Gastroesophageal sphincter (tissue), 3 donors: Measurements from ENCODE around the gene FXR1.

ENCODE experiments used
- CTCF ChIP-seq, 4 experiments: fragments of 200-600 bp in 2 of 4; fragments of 450-650 bp in 2 of 4; sonication (generic) in 1 of 4; IDR thresholded peaks; one replicate each; pipeline ENCODE4 v1.5.1; 2017 to 2019; ENCODE audit warnings: antibody characterized with exemption in 4 of 4, mild to moderate bottlenecking in 2 of 4, moderate library complexity in 2 of 4
- EP300 ChIP-seq: sonication (generic); formaldehyde crosslinking; IDR thresholded peaks from one replicate; pipeline ENCODE4 v1.6.1; 2017; ENCODE audit warnings: antibody characterized with exemption, mild to moderate bottlenecking
- POLR2A ChIP-seq, 2 donors: fragments of 450-650 bp; IDR thresholded peaks; one replicate each; pipeline ENCODE4 v1.6.1; 2017; ENCODE audit warnings: antibody characterized with exemption in 2 of 2, mild to moderate bottlenecking in 2 of 2, moderate library complexity in 1 of 2
- POLR2AphosphoS5 ChIP-seq: sonication (generic); formaldehyde crosslinking; IDR thresholded peaks from one replicate; pipeline ENCODE4 v1.6.1; 2017; ENCODE audit warnings: antibody characterized with exemption

- TF ChIP-seq CTCF (IDR thresholded peaks at IDR 0.05) (no peak), EP300 (no peak), POLR2A (IDR thresholded peaks at IDR 0.05) (no peak), POLR2AphosphoS5 (no peak)
Observed at GRCh38 chr3:180888992-180889560, 23.4 kb upstream of the FXR1 start.
